Peyer's patch (tissue), 4 donors: ENCODE data around the gene RHEBL1. TPM values are rescaled to one million over a fixed set of nuclear protein-coding genes. Genes with fewer than 3 reads are reported as not detected.

Experiments used
- total RNA-seq, 4 donors: library from RNA; depleted of rRNA; stranded (reverse); fragments of >200 nt; gene quantifications; one replicate each; pipeline ENCODE4 v1.1.0, GENCODE V29; 2016

RHEBL1 gene
- total RNA-seq, 4 donors from 2014 or later, result not detected

Other genes starting within 250 kb of the RHEBL1 start
- gene DDX23, start 217.8 kb downstream of the RHEBL1 start, total RNA-seq, result 100 to 1,000 TPM in 2 of 4 donors, 10 to 100 TPM in 2; 68.0 to 143 (median 104) TPM
- 1 to 10 TPM in 2 of 4 donors, under 1 TPM in 1, not detected in 1; 0.80 to 2.2 (median 1.6) TPM for gene RND1, start 204.1 kb downstream of the RHEBL1 start, total RNA-seq
- gene FKBP11, start 144.5 kb downstream of the RHEBL1 start, total RNA-seq, result 10 to 100 TPM in 2 of 4 donors, 1 to 10 TPM in 2; 7.5 to 26.9 (median 12.6) TPM
- gene ARF3, start 112.5 kb downstream of the RHEBL1 start, total RNA-seq, result 100 to 1,000 TPM in 1 of 4 donors, 10 to 100 TPM in 3; 49.3 to 217 (median 63.5) TPM
- gene WNT10B, start 98.2 kb downstream of the RHEBL1 start, total RNA-seq, result 1 to 10 TPM in 2 of 4 donors, under 1 TPM in 1, not detected in 1; 0.67 to 1.8 (median 1.7) TPM
- not detected for gene WNT1, start 91.7 kb downstream of the RHEBL1 start, total RNA-seq
- gene DDN, start 70.6 kb downstream of the RHEBL1 start, total RNA-seq, result under 1 TPM in 2 of 4 donors, not detected in 2; 0.27 to 0.28 TPM
- 10 to 100 TPM; 34.1 to 42.2 (median 37.9) TPM for gene PRKAG1, start 51.2 kb downstream of the RHEBL1 start, total RNA-seq
- 100 to 1,000 TPM; 126 to 161 (median 146) TPM for gene KMT2D, start 9.2 kb downstream of the RHEBL1 start, total RNA-seq
- 1 to 10 TPM in 1 of 4 donors, under 1 TPM in 1, not detected in 2; 0.19 to 2.5 TPM for gene DHH, start 24.8 kb upstream of the RHEBL1 start, total RNA-seq
- gene LMBR1L, start 40.9 kb upstream of the RHEBL1 start, total RNA-seq, result 10 to 100 TPM; 34.7 to 93.7 (median 84.7) TPM
- 100 to 1,000 TPM; 154 to 578 (median 243) TPM for gene TUBA1B, start 61.4 kb upstream of the RHEBL1 start, total RNA-seq
- gene TUBA1A, start 119.1 kb upstream of the RHEBL1 start, total RNA-seq, result 10 to 100 TPM; 16.5 to 50.3 (median 37.0) TPM
- gene TUBA1C, start 195.1 kb upstream of the RHEBL1 start, total RNA-seq, result 100 to 1,000 TPM; 143 to 442 (median 276) TPM
- gene PRPH, start 225.2 kb upstream of the RHEBL1 start, total RNA-seq, result 1 to 10 TPM in 3 of 4 donors, not detected in 1; 6.4 to 8.8 (median 6.5) TPM